ENCODE measurements around the gene TBC1D19. TPM values are rescaled to one million over a fixed set of nuclear protein-coding genes. Genes with fewer than 3 reads are reported as not detected.

TBC1D19 gene
- total RNA-seq, 5 donors from 2014 or later (not counting 1 experiment from before 2014, with no cell fraction given) = 6.8 to 11.6 (median 9.4) TPM

- Mint-ChIP-seq H3K36me3 (peaks cover 39% of the 10 kb centered on the region), H3K4me1 (peaks cover 12 to 20% (median 18%) of the 10 kb centered on the region in 3 donors), H3K4me3 (no peak overlapping the region), H3K27ac (no peak overlapping the region), H3K27me3 (no peaks in the 10 kb centered on the region), H3K9me3 (no peaks in the 10 kb centered on the region)
- CTCF ChIA-PET = interaction anchor here in 1 of 2 donors (1.5 kb wide), 1 partner anchor 286 kb away, joined by 6 read pairs; no protein-coding TSS in a partner anchor
- Histone ChIP-seq H3K4me1 (ENCODE audit: control insufficient read depth in 1 of 2, extremely low read depth in 1 of 2, insufficient read depth in 2 of 2, low read length in 2 of 2) (peaks cover 5 to 10% of the 10 kb centered on the region in 2 experiments), H3K27me3 (replicated peaks in 1 of 2; ENCODE audit: control insufficient read depth in 2 of 2, extremely low read depth in 1 of 2, insufficient read depth in 2 of 2, low read length in 1 of 2) (no peaks in the 10 kb centered on the region), H3K27ac (ENCODE audit: low read length) (no peak overlapping the region), H3K4me3 (ENCODE audit: control insufficient read depth in 1 of 2, extremely low read depth in 1 of 2, low read length in 1 of 2) (no peak overlapping the region), H3K9me3 (no peaks in the 10 kb centered on the region), H3K36me3 (ENCODE audit: control insufficient read depth in 2 of 2, extremely low read depth in 1 of 2, insufficient read depth in 1 of 2, low read length in 1 of 2) (no peaks in the 10 kb centered on the region)
- POLR2A ChIA-PET = interaction anchor here (0.6 kb wide), 2 partner anchors 137 to 211 kb away, joined by 3 read pairs; no protein-coding TSS in a partner anchor
- DNase-seq = peak in 8 of 35 experiments; percentile 0 to 31 (median 10)
- ATAC-seq (replicated peaks in 1 of 4) = peak; percentile 72 to 80 (median 75)
Observed at GRCh38 chr4:26724534-26724933, 140.7 kb downstream of the TBC1D19 start.

GRCh38 chr4:26726655-26727387 is 142.9 kb downstream of the TBC1D19 start:
- Histone ChIP-seq H3K27ac (ENCODE audit: low read length) (no peak overlapping the region), H3K27me3 (replicated peaks in 1 of 2; ENCODE audit: control insufficient read depth in 2 of 2, extremely low read depth in 1 of 2, insufficient read depth in 2 of 2, low read length in 1 of 2) (no peaks in the 10 kb centered on the region), H3K4me1 (ENCODE audit: control insufficient read depth in 1 of 2, extremely low read depth in 1 of 2, insufficient read depth in 2 of 2, low read length in 2 of 2) (peaks cover 5 to 10% of the 10 kb centered on the region in 2 experiments), H3K36me3 (ENCODE audit: control insufficient read depth in 2 of 2, extremely low read depth in 1 of 2, insufficient read depth in 1 of 2, low read length in 1 of 2) (no peaks in the 10 kb centered on the region), H3K4me3 (ENCODE audit: control insufficient read depth in 1 of 2, extremely low read depth in 1 of 2, low read length in 1 of 2) (no peak overlapping the region), H3K9me3 (no peaks in the 10 kb centered on the region)
- ChIA-PET CTCF (no interaction called here), POLR2A (no interaction called here)
- WGBS (ENCODE audit: insufficient coverage) = 100% methylated on average over 2 of the region's 6 CpGs
- DNase-seq (no peak), ATAC-seq (replicated peaks in 1 of 4) (no peak)
- peaks cover 49% of the 10 kb centered on the region for H3K36me3 Mint-ChIP-seq
- no peak overlapping the region for H3K27ac Mint-ChIP-seq
- no peaks in the 10 kb centered on the region for H3K27me3 Mint-ChIP-seq
- H3K9me3 Mint-ChIP-seq = no peaks in the 10 kb centered on the region
- H3K4me1 Mint-ChIP-seq = peaks cover 12 to 20% (median 18%) of the 10 kb centered on the region in 3 donors
- no peak overlapping the region for H3K4me3 Mint-ChIP-seq

GRCh38 chr4:26727844-26728243 is 144.0 kb downstream of the TBC1D19 start:
- ATAC-seq (replicated peaks in 1 of 4) = no peak
- POLR2A ChIA-PET = no interaction called here
- no peak overlapping the region for H3K27ac ChIP-seq (ENCODE audit: low read length)
- CTCF ChIA-PET = no interaction called here
- no peaks in the 10 kb centered on the region for H3K36me3 ChIP-seq (ENCODE audit: control insufficient read depth in 2 of 2, extremely low read depth in 1 of 2, insufficient read depth in 1 of 2, low read length in 1 of 2)
- no peaks in the 10 kb centered on the region for H3K27me3 ChIP-seq (replicated peaks in 1 of 2; ENCODE audit: control insufficient read depth in 2 of 2, extremely low read depth in 1 of 2, insufficient read depth in 2 of 2, low read length in 1 of 2)
- no peak overlapping the region for H3K27ac Mint-ChIP-seq
- no peak for DNase-seq
- no peak overlapping the region for H3K4me3 ChIP-seq (ENCODE audit: control insufficient read depth in 1 of 2, extremely low read depth in 1 of 2, low read length in 1 of 2)
- no peaks in the 10 kb centered on the region for H3K9me3 ChIP-seq
- H3K36me3 Mint-ChIP-seq = peaks cover 55% of the 10 kb centered on the region
- H3K27me3 Mint-ChIP-seq = no peaks in the 10 kb centered on the region
- H3K4me1 Mint-ChIP-seq = peaks cover 12 to 19% (median 18%) of the 10 kb centered on the region in 3 donors
- H3K4me1 ChIP-seq (ENCODE audit: control insufficient read depth in 1 of 2, extremely low read depth in 1 of 2, insufficient read depth in 2 of 2, low read length in 2 of 2) = peaks cover 5 to 10% of the 10 kb centered on the region in 2 experiments
- no peak overlapping the region for H3K4me3 Mint-ChIP-seq
- no peaks in the 10 kb centered on the region for H3K9me3 Mint-ChIP-seq

- CTCF ChIA-PET = interaction anchor here in 1 of 2 donors (0.6 kb wide), 1 partner anchor 125 kb away, joined by 3 read pairs; no protein-coding TSS in a partner anchor
- Mint-ChIP-seq H3K4me3 (no peak overlapping the region), H3K4me1 (peaks cover 2 to 9% (median 9%) of the 10 kb centered on the region in 3 donors), H3K27me3 (no peaks in the 10 kb centered on the region), H3K9me3 (no peaks in the 10 kb centered on the region), H3K27ac (no peak overlapping the region), H3K36me3 (peaks cover 46% of the 10 kb centered on the region)
- H3K9me3 ChIP-seq = no peaks in the 10 kb centered on the region
- no peak overlapping the region for H3K4me3 ChIP-seq (ENCODE audit: control insufficient read depth in 1 of 2, extremely low read depth in 1 of 2, low read length in 1 of 2)
- H3K4me1 ChIP-seq (ENCODE audit: control insufficient read depth in 1 of 2, extremely low read depth in 1 of 2, insufficient read depth in 2 of 2, low read length in 2 of 2) = peaks cover 3 to 7% of the 10 kb centered on the region in 2 experiments
- ATAC-seq (replicated peaks in 1 of 4) (peak in 1 of 4 experiments; percentile 63), DNase-seq (no peak)
- H3K36me3 ChIP-seq (ENCODE audit: control insufficient read depth in 2 of 2, extremely low read depth in 1 of 2, insufficient read depth in 1 of 2, low read length in 1 of 2) = no peaks in the 10 kb centered on the region
- H3K27me3 ChIP-seq (replicated peaks in 1 of 2; ENCODE audit: control insufficient read depth in 2 of 2, extremely low read depth in 1 of 2, insufficient read depth in 2 of 2, low read length in 1 of 2) = no peaks in the 10 kb centered on the region
- no peak overlapping the region for H3K27ac ChIP-seq (ENCODE audit: low read length)
- POLR2A ChIA-PET = no interaction called here
- WGBS (ENCODE audit: insufficient coverage) = 50% methylated on average over 1 of the region's 3 CpGs
Observed at GRCh38 chr4:26729027-26729426, 145.1 kb downstream of the TBC1D19 start.

GRCh38 chr4:26729547-26729946 is 145.7 kb downstream of the TBC1D19 start:
- Histone ChIP-seq H3K9me3 (no peaks in the 10 kb centered on the region), H3K4me3 (ENCODE audit: control insufficient read depth in 1 of 2, extremely low read depth in 1 of 2, low read length in 1 of 2) (no peak overlapping the region), H3K36me3 (ENCODE audit: control insufficient read depth in 2 of 2, extremely low read depth in 1 of 2, insufficient read depth in 1 of 2, low read length in 1 of 2) (no peaks in the 10 kb centered on the region), H3K27ac (ENCODE audit: low read length) (no peak overlapping the region), H3K27me3 (replicated peaks in 1 of 2; ENCODE audit: control insufficient read depth in 2 of 2, extremely low read depth in 1 of 2, insufficient read depth in 2 of 2, low read length in 1 of 2) (no peaks in the 10 kb centered on the region), H3K4me1 (ENCODE audit: control insufficient read depth in 1 of 2, extremely low read depth in 1 of 2, insufficient read depth in 2 of 2, low read length in 2 of 2) (peaks cover 0 to 5% of the 10 kb centered on the region in 2 experiments)
- Mint-ChIP-seq H3K4me3 (no peak overlapping the region), H3K4me1 (peaks cover 0 to 8% (median 6%) of the 10 kb centered on the region in 3 donors), H3K36me3 (peaks cover 45% of the 10 kb centered on the region), H3K9me3 (no peaks in the 10 kb centered on the region), H3K27ac (no peak overlapping the region), H3K27me3 (no peaks in the 10 kb centered on the region)
- DNase-seq (no peak), ATAC-seq (replicated peaks in 1 of 4) (no peak)
- CTCF ChIA-PET = interaction anchor here in 1 of 2 donors (0.6 kb wide), 1 partner anchor 124 kb away, joined by 3 read pairs; no protein-coding TSS in a partner anchor
- POLR2A ChIA-PET = interaction anchor here in 1 of 2 donors (0.7 kb wide), 1 partner anchor 136 kb away, joined by 3 read pairs; no protein-coding TSS in a partner anchor
- no CpG with 5 or more reads among the region's 1 CpG for WGBS (ENCODE audit: insufficient coverage)

GRCh38 chr4:26731351-26732035 is 147.6 kb downstream of the TBC1D19 start:
- H3K4me3 ChIP-seq (ENCODE audit: control insufficient read depth in 1 of 2, extremely low read depth in 1 of 2, low read length in 1 of 2) = no peak overlapping the region
- H3K4me1 Mint-ChIP-seq = no peaks in the 10 kb centered on the region
- H3K27me3 Mint-ChIP-seq = no peaks in the 10 kb centered on the region
- no peak overlapping the region for H3K4me3 Mint-ChIP-seq
- POLR2A ChIA-PET = no interaction called here
- peaks cover 29% of the 10 kb centered on the region for H3K36me3 Mint-ChIP-seq
- WGBS (ENCODE audit: insufficient coverage) = no CpG with 5 or more reads among the region's 11 CpGs
- H3K9me3 Mint-ChIP-seq = no peaks in the 10 kb centered on the region
- no peaks in the 10 kb centered on the region for H3K36me3 ChIP-seq (ENCODE audit: control insufficient read depth in 2 of 2, extremely low read depth in 1 of 2, insufficient read depth in 1 of 2, low read length in 1 of 2)
- no peak overlapping the region for H3K27ac ChIP-seq (ENCODE audit: low read length)
- H3K4me1 ChIP-seq (ENCODE audit: control insufficient read depth in 1 of 2, extremely low read depth in 1 of 2, insufficient read depth in 2 of 2, low read length in 2 of 2) = no peaks in the 10 kb centered on the region
- CTCF ChIA-PET = no interaction called here
- no peaks in the 10 kb centered on the region for H3K27me3 ChIP-seq (replicated peaks in 1 of 2; ENCODE audit: control insufficient read depth in 2 of 2, extremely low read depth in 1 of 2, insufficient read depth in 2 of 2, low read length in 1 of 2)
- no peak for ATAC-seq (replicated peaks in 1 of 4)
- no peak for DNase-seq
- no peaks in the 10 kb centered on the region for H3K9me3 ChIP-seq
- no peak overlapping the region for H3K27ac Mint-ChIP-seq

Data from T-cell (primary cell).